ENCODE data around the gene TCERG1L.

DNA sequence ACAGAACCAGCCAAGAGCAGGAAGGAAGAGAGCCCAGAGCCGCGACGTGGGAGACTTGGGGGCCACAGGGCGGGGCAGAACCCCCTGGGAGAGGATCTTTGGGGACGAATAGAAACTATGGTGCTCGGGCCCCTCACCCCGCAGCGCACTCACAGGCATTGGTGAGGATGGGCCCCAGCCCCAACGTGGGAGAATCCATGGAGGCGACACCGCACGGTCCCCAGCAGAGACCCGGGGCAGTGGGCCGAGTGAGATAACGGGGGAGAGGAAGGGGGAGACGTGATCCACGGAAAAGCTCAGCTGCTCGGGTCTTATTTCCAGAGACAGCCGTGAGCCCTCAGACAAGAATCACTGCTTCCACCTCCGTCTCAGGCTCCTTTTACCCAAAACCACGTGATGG, 222.4 kb downstream of the TCERG1L start:
- no peak for TF ChIP-seq EGR1 (IDR thresholded peaks at IDR 0.05)
- TF ChIP-seq FOXM1 (IDR thresholded peaks at IDR 0.05; ENCODE audit: borderline replicate concordance, low read depth), result no peak
- no peak for TF ChIP-seq TAF1 (IDR thresholded peaks at IDR 0.05; ENCODE audit: low read depth)
- no peak for TF ChIP-seq RAD21 (IDR thresholded peaks at IDR 0.05; ENCODE audit: low read depth)
- TF ChIP-seq NFIC (IDR thresholded peaks at IDR 0.05), result no peak
- TF ChIP-seq, protein P1, sequence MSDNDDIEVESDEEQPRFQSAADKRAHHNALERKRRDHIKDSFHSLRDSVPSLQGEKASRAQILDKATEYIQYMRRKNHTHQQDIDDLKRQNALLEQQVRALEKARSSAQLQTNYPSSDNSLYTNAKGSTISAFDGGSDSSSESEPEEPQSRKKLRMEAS (IDR thresholded peaks at IDR 0.05), result no peak
- TF ChIP-seq EP300 (IDR thresholded peaks at IDR 0.05; ENCODE audit: borderline replicate concordance), result no peak
